ENCODE results near the gene LRRFIP1. TPM values are rescaled to one million over a fixed set of nuclear protein-coding genes. Genes with fewer than 3 reads are reported as not detected.

The LRRFIP1 gene
- total and polyA plus RNA-seq, 2 donors (not counting 3 experiments of a cell fraction or from before 2014, with no cell fraction given), result 39.2 to 179 TPM

GRCh38 chr2:237723602-237724001, 96.2 kb downstream of the LRRFIP1 start:
- Histone ChIP-seq H3K36me3 (ENCODE audit: control insufficient read depth in 2 of 2, extremely low read depth in 1 of 2, insufficient read depth in 2 of 2, low read length in 2 of 2) (no peaks in the 10 kb centered on the region), H3K4me1 (ENCODE audit: control insufficient read depth, extremely low read depth, insufficient read depth, low read length) (peaks cover 34% of the 10 kb centered on the region), H3K79me2 (ENCODE audit: control insufficient read depth, insufficient read depth, low read length) (peaks cover 68% of the 10 kb centered on the region), H3K9me3 (replicated peaks; ENCODE audit: control insufficient read depth, insufficient read depth, low read length) (no peaks in the 10 kb centered on the region), H3K27ac (ENCODE audit: insufficient read depth, low read depth, low read length) (no peak overlapping the region), H3K9ac (replicated peaks; ENCODE audit: extremely low read depth, insufficient read depth, low read length) (no peak overlapping the region), H3K27me3 (ENCODE audit: control insufficient read depth in 2 of 2, insufficient read depth in 2 of 2, low read length in 2 of 2) (no peaks in the 10 kb centered on the region), H3K4me3 (replicated peaks in 1 of 3; ENCODE audit: insufficient read depth in 1 of 3, low read depth in 1 of 3, low read length in 3 of 3) (no peak overlapping the region), H3K9me1 (replicated peaks; ENCODE audit: control insufficient read depth, extremely low read depth, insufficient read depth, low read length) (peaks cover 3% of the 10 kb centered on the region), H2AFZ (ENCODE audit: low read depth, low read length) (no peak overlapping the region), H3K4me2 (ENCODE audit: insufficient read depth, low read length) (no peak overlapping the region), H4K20me1 (replicated peaks; ENCODE audit: control insufficient read depth, extremely low read depth, insufficient read depth, low read length) (no peaks in the 10 kb centered on the region)
- FAIRE-seq (no peak), DNase-seq (ENCODE audit: low read depth, low spot score) (no peak)
- POLR2A ChIA-PET, result no interaction called here
- no peak for TF ChIP-seq POLR2A (IDR thresholded peaks at IDR 0.05; ENCODE audit: low read depth, low read length)
- no peak for TF ChIP-seq JUN (IDR thresholded peaks at IDR 0.05; ENCODE audit: borderline replicate concordance, insufficient read depth, insufficient read length, low read depth)
- TF ChIP-seq, protein P1, sequence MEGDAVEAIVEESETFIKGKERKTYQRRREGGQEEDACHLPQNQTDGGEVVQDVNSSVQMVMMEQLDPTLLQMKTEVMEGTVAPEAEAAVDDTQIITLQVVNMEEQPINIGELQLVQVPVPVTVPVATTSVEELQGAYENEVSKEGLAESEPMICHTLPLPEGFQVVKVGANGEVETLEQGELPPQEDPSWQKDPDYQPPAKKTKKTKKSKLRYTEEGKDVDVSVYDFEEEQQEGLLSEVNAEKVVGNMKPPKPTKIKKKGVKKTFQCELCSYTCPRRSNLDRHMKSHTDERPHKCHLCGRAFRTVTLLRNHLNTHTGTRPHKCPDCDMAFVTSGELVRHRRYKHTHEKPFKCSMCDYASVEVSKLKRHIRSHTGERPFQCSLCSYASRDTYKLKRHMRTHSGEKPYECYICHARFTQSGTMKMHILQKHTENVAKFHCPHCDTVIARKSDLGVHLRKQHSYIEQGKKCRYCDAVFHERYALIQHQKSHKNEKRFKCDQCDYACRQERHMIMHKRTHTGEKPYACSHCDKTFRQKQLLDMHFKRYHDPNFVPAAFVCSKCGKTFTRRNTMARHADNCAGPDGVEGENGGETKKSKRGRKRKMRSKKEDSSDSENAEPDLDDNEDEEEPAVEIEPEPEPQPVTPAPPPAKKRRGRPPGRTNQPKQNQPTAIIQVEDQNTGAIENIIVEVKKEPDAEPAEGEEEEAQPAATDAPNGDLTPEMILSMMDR (IDR thresholded peaks at IDR 0.05; ENCODE audit: extremely low read depth in 1 of 2, insufficient read depth in 1 of 2, low read depth in 1 of 2, low read length in 2 of 2), result no peak
- TF ChIP-seq MYC (IDR thresholded peaks at IDR 0.05; ENCODE audit: low read depth, low read length), result no peak
- TF ChIP-seq, protein P2, sequence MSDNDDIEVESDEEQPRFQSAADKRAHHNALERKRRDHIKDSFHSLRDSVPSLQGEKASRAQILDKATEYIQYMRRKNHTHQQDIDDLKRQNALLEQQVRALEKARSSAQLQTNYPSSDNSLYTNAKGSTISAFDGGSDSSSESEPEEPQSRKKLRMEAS (IDR thresholded peaks at IDR 0.05; ENCODE audit: insufficient read depth, insufficient read length), result no peak
- TF ChIP-seq GATA2 (IDR thresholded peaks at IDR 0.05; ENCODE audit: insufficient read depth, insufficient read length, low read depth, low read length), result no peak
- TF ChIP-seq EZH2 (IDR thresholded peaks at IDR 0.05; ENCODE audit: borderline replicate concordance, low read depth, low read length, severe bottlenecking), result no peak
- no peak for TF ChIP-seq FOS (IDR thresholded peaks at IDR 0.05; ENCODE audit: borderline replicate concordance, insufficient read depth, low read length)
- no peak for TF ChIP-seq POLR2AphosphoS5 (IDR thresholded peaks at IDR 0.05; ENCODE audit: insufficient read depth, low read depth, low read length)
- intact Hi-C loops (cut with micrococcal nuclease), result no loop called here
- CTCF ChIA-PET, result interaction anchor here (0.9 to 4.1 kb wide), 2 partner anchors 21 to 50 kb away, joined by 3 to 15 read pairs; no protein-coding TSS in a partner anchor
- dilution Hi-C loops (cut with MboI; ENCODE audit: extremely low pct_ligation_motif_present, low sequenced_read_pairs), result no loop called here
- no TSS peak for BruUV-seq (replicated peaks)

Data from endothelial cell of umbilical vein (primary cell).